Spleen (tissue), 11 donors: ENCODE data around the gene PDZD2. TPM values are rescaled to one million over a fixed set of nuclear protein-coding genes. Genes with fewer than 3 reads are reported as not detected.
A peak's percentile ranks its signal among the peaks of the same experiment; 100 is the strongest.
"Not testable (repeated sequence)": the region's sequence is repeated elsewhere in the genome, so short reads cannot be mapped to it uniquely, and the experiment has no call there.

Experiments
- DNase-seq: peaks from one replicate; pipeline ENCODE4 v3.0.0-alpha.2; 2020
- H3K27ac ChIP-seq, 8 donors: fragments of 200-600 bp; sonication (generic) in 7 of 8; 1 replicate in 4 of 8; 2 replicates in 4 of 8; pipeline versions ENCODE4 v1.5.0 to v1.8.0; 2016 to 2021; ENCODE audit warnings: inconsistent platforms in 4 of 8, mild to moderate bottlenecking in 4 of 8, moderate library complexity in 1 of 8
- H3K27me3 ChIP-seq, 7 donors: fragments of 200-600 bp; sonication (generic) in 6 of 7; replicated peaks in 1 of 7; 1 replicate in 4 of 7; 2 replicates in 3 of 7; pipeline versions ENCODE4 v1.5.0 to v1.8.0; 2016 to 2021; ENCODE audit warnings: inconsistent platforms in 3 of 7, mild to moderate bottlenecking in 1 of 7
- H3K36me3 ChIP-seq, 6 donors: fragments of 200-600 bp; sonication (generic) in 5 of 6; 1 replicate in 4 of 6; 2 replicates in 2 of 6; pipeline versions ENCODE4 v1.5.0 to v1.8.0; 2016 to 2021; ENCODE audit warnings: inconsistent platforms in 2 of 6
- H3K4me1 ChIP-seq, 6 donors: fragments of 200-600 bp; sonication (generic) in 5 of 6; 1 replicate in 3 of 6; 2 replicates in 3 of 6; pipeline versions ENCODE4 v1.5.0 to v1.8.0; 2016 to 2021; ENCODE audit warnings: inconsistent platforms in 3 of 6
- H3K4me3 ChIP-seq, 8 donors: fragments of 200-600 bp; sonication (generic) in 7 of 8; 1 replicate in 4 of 8; 2 replicates in 4 of 8; pipeline versions ENCODE4 v1.5.0 to v1.8.0; 2016 to 2021; ENCODE audit warnings: inconsistent platforms in 4 of 8, mild to moderate bottlenecking in 4 of 8, moderate library complexity in 2 of 8
- H3K9me3 ChIP-seq, 8 donors: fragments of 200-600 bp; sonication (generic) in 7 of 8; 1 replicate in 4 of 8; 2 replicates in 4 of 8; pipeline versions ENCODE4 v1.5.0 to v1.8.0; 2016 to 2021; ENCODE audit warnings: inconsistent platforms in 4 of 8
- POLR2A ChIP-seq, 3 donors: fragments of 450-650 bp; IDR thresholded peaks; one replicate each; pipeline ENCODE4 v1.5.1; 2017; ENCODE audit warnings: antibody characterized with exemption in 3 of 3, mild to moderate bottlenecking in 1 of 3
- POLR2AphosphoS5 ChIP-seq, 3 donors: sonication (generic); formaldehyde crosslinking; IDR thresholded peaks; one replicate each; pipeline ENCODE4 v1.5.1; 2017; ENCODE audit warnings: antibody characterized with exemption in 3 of 3
- WGBS, 5 donors: extraction: QIAGEN DNeasy Blood & Tissue Kit in 3 of 5; methylation state at CpG; one replicate each; pipeline versions ENCODE4 v1.1.5 to v1.1.7; 2013 to 2018; 5-methylcytosine and 5-hydroxymethylcytosine counted together
- intact Hi-C: fragments of 100-400 bp; cut with DNase I; formaldehyde crosslinking; loops from one replicate; pipeline ENCODE4 v1.15.0; 2023; ENCODE audit warnings: low total_unique reads
- polyA plus RNA-seq, 3 donors: library from polyadenylated mRNA; stranded (reverse); fragments of 200-250 nt; gene quantifications; one replicate each; pipeline ENCODE4 v1.2.1, GENCODE V29; 2013
- total RNA-seq, 7 donors: library from RNA; depleted of rRNA in 3 of 7; stranded (reverse); fragments of >200 nt in 3 of 7; fragmentation: NEBNext Ultra II Directional in 4 of 7; extraction: Animal tissue kit (Norgen Biotek cat#: 25700) in 4 of 7; gene quantifications; one replicate each; pipeline versions ENCODE4 v1.1.0 to v1.2.1, GENCODE V29; 2016 to 2021
- TF ChIP-seq, protein P1 (sequence below), 11 experiments: fragments of 200-600 bp in 7 of 11; fragments of 450-650 bp in 4 of 11; sonication (generic) in 4 of 11; IDR thresholded peaks in 8 of 11; conservative IDR thresholded peaks in 3 of 11; 1 replicate in 7 of 11; 2 replicates in 4 of 11; pipeline versions ENCODE4 v1.4.0 to v1.8.0; 2016 to 2021; ENCODE audit warnings: antibody characterized with exemption in 11 of 11, inconsistent platforms in 4 of 11, mild to moderate bottlenecking in 1 of 11
- donor health status: healthy with polysubstance abuse.
- donor health status: DM: no; HTN: no; CAD: no; lungs with moderate emphysema.
- donor health status: DM: no; HTN: no; CAD: no.
- donor health status: Bipolar disorder and iron deficiency.
- donor health status: healthy.
- donor health status: DM: no; HTN: no; CAD: no.
- donor health status: DM: yes; HTN: yes; CAD: no.

PDZD2 gene
- total and polyA plus RNA-seq, 10 donors, result 0.09 to 4.7 (median 2.4) TPM

DNA sequence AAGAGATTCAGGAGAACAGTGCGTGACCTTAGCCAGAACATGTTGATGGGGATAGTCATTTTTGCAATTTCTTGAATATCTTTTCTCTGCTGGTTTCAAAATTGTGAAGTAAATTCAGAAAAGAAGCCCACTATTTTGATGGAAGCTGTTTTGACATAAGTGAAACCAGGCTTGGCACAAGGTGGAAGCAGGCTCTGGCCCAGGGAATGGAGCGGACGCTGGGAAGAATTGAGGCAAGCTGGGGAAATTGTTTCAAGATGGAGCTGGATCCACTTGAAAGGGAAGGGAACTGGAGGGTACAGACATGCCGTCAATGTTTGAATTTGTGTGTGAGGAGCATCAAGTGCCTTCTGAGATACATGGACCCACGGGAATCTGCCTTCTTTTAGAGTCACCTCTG is 328.0 kb downstream of the PDZD2 start:
- H3K36me3 ChIP-seq, result no peaks in the 10 kb centered on the region
- H3K4me3 ChIP-seq, result no peak overlapping the region
- 92 to 96% (median 93%) methylated on average over 5 of the region's 5 CpGs for WGBS, 5 donors
- no peak overlapping the region for H3K27ac ChIP-seq
- H3K27me3 ChIP-seq, result no peaks in the 10 kb centered on the region
- DNase-seq, result no peak
- TF ChIP-seq POLR2AphosphoS5 (IDR thresholded peaks at IDR 0.05), result no peak
- no peak for TF ChIP-seq POLR2A (IDR thresholded peaks at IDR 0.05)
- TF ChIP-seq, protein P1, sequence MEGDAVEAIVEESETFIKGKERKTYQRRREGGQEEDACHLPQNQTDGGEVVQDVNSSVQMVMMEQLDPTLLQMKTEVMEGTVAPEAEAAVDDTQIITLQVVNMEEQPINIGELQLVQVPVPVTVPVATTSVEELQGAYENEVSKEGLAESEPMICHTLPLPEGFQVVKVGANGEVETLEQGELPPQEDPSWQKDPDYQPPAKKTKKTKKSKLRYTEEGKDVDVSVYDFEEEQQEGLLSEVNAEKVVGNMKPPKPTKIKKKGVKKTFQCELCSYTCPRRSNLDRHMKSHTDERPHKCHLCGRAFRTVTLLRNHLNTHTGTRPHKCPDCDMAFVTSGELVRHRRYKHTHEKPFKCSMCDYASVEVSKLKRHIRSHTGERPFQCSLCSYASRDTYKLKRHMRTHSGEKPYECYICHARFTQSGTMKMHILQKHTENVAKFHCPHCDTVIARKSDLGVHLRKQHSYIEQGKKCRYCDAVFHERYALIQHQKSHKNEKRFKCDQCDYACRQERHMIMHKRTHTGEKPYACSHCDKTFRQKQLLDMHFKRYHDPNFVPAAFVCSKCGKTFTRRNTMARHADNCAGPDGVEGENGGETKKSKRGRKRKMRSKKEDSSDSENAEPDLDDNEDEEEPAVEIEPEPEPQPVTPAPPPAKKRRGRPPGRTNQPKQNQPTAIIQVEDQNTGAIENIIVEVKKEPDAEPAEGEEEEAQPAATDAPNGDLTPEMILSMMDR (IDR thresholded peaks at IDR 0.05 in 8 of 11, conservative IDR thresholded peaks at IDR 0.05 in 3 of 11), result no peak
- no peaks in the 10 kb centered on the region for H3K9me3 ChIP-seq
- H3K4me1 ChIP-seq, result no peaks in the 10 kb centered on the region
- intact Hi-C loops, result no loop called here

DNA sequence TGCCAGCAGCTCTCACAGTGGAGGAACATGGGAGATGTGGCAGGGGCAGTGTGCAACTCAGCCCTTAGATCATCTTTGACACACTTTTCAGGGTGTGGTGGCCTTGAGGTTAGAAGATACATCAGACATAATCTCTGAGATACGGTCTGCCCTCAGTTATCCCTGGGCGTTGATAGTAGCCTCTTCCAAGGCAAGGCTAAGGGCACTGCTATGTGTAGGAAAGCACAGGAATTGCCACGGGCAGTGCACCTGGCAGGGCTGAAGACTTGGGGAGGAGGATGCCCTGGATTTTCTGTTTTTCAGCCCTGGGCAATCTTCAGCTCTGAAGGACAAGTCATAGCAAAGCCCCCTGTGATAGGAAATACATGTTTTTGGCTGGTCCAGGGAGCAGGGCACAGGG is 328.5 kb downstream of the PDZD2 start:
- no peak for DNase-seq
- intact Hi-C loops, result no loop called here
- H3K27ac ChIP-seq, result no peak overlapping the region
- H3K36me3 ChIP-seq, result no peaks in the 10 kb centered on the region
- no peaks in the 10 kb centered on the region for H3K9me3 ChIP-seq
- H3K4me3 ChIP-seq, result no peak overlapping the region
- no peak for TF ChIP-seq POLR2AphosphoS5 (IDR thresholded peaks at IDR 0.05)
- TF ChIP-seq, protein P1 (IDR thresholded peaks at IDR 0.05 in 8 of 11, conservative IDR thresholded peaks at IDR 0.05 in 3 of 11), result no peak
- no peaks in the 10 kb centered on the region for H3K27me3 ChIP-seq
- WGBS, 5 donors, result 53 to 91% (median 84%) methylated on average over 3 of the region's 3 CpGs
- no peaks in the 10 kb centered on the region for H3K4me1 ChIP-seq

DNA sequence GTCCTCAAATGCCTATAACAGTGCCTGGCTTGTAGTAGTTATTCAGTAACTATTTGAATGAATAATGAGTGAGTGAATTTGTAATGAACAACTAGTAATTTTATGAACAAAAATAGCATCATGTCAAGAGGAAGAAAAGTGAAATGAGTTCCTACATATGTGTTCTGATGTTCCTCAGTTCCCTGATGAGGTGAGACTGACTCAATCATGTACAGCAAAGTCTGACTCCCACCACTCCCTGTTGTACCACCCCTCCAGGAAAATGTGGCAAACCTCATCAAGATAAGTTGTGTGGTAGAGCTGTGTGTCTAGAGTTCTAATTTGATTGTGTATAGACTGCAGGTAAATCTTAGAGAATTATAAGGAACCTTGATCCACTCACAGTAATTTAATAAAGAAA is 333.6 kb downstream of the PDZD2 start:
- no peaks in the 10 kb centered on the region for H3K27me3 ChIP-seq
- no peaks in the 10 kb centered on the region for H3K36me3 ChIP-seq
- DNase-seq, result no peak
- intact Hi-C loops, result no loop called here
- H3K9me3 ChIP-seq, result no peaks in the 10 kb centered on the region
- TF ChIP-seq POLR2AphosphoS5 (IDR thresholded peaks at IDR 0.05), result no peak
- TF ChIP-seq, protein P1 (IDR thresholded peaks at IDR 0.05 in 8 of 11, conservative IDR thresholded peaks at IDR 0.05 in 3 of 11), result no peak
- TF ChIP-seq POLR2A (IDR thresholded peaks at IDR 0.05), result no peak
- no peak overlapping the region for H3K27ac ChIP-seq
- H3K4me1 ChIP-seq, result no peaks in the 10 kb centered on the region
- no peak overlapping the region for H3K4me3 ChIP-seq

DNA sequence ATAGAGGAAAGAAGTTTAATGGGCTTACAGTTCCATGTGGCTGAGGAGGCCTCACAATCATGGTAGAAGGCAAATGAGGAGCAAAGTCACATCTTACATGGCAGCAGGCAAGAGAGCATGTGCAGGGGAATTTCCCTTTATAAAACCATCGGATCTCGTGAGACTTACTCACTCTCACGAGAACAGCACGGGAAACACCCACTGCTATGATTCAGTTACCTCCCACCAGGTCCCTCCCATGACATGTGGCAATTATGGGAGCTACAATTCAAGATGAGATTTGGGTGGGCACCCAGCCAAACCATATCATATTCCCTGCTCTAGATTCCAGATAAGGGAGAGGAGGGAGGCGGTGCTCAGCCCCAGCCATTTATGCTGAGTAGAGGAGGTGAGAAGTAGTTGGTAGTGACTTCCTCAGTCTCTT is 336.3 kb downstream of the PDZD2 start:
- peak; percentile 23 for DNase-seq
- H3K9me3 ChIP-seq, intact Hi-C loops, H3K27ac ChIP-seq, H3K27me3 ChIP-seq, H3K36me3 ChIP-seq, H3K4me3 ChIP-seq, H3K4me1 ChIP-seq: not testable (repeated sequence)
- WGBS, 5 donors, result 79 to 95% (median 90%) methylated on average over 5 of the region's 5 CpGs

DNA sequence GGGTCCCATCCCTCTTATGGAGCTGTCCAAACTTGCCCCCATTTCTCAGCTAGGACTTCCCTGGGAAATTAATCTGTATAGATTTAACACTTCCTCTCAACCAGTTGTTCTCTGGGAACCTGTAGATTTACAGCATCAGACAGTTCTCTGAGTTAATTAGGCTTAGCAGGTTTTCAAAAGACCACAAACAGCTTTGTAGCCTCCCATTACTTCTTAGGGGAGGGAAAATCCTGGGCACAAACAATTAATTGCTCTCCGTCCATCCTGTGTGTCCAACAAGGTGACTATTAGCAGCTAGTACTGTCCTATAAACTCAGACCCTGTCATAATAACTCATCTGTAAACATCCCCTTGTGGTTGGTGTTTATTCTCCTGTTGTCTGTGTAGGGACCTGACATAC is 337.2 kb downstream of the PDZD2 start:
- Histone ChIP-seq H3K4me1 (no peaks in the 10 kb centered on the region), H3K4me3 (no peak overlapping the region), H3K27ac (no peak overlapping the region), H3K36me3 (no peaks in the 10 kb centered on the region), H3K9me3 (no peaks in the 10 kb centered on the region), H3K27me3 (no peaks in the 10 kb centered on the region)
- TF ChIP-seq POLR2AphosphoS5 (IDR thresholded peaks at IDR 0.05) (no peak), POLR2A (IDR thresholded peaks at IDR 0.05) (no peak)
- TF ChIP-seq, protein P1 (IDR thresholded peaks at IDR 0.05 in 8 of 11, conservative IDR thresholded peaks at IDR 0.05 in 3 of 11), result no peak
- intact Hi-C loops, result no loop called here
- WGBS, 5 donors, result 87 to 100% (median 87%) methylated on average over 1 of the region's 1 CpG
- DNase-seq, result no peak
